IPS-15b (cell line): ENCODE data around the gene TMEM87B.

Source experiments
- H3K27me3 ChIP-seq: one replicate; pipeline ENCODE4 v1.6.1; 2013; ENCODE audit warnings: low read length; ENCODE audit not compliant: control insufficient read depth, insufficient read depth
- H3K36me3 ChIP-seq: one replicate; pipeline ENCODE4 v1.6.1; 2013; ENCODE audit warnings: low read length; ENCODE audit not compliant: control insufficient read depth, insufficient read depth
- H3K4me1 ChIP-seq: one replicate; pipeline ENCODE4 v1.6.1; 2013; ENCODE audit warnings: mild to moderate bottlenecking, low read length; ENCODE audit not compliant: control insufficient read depth, insufficient read depth
- H3K4me3 ChIP-seq: one replicate; pipeline ENCODE4 v1.5.1; 2013; ENCODE audit warnings: low read depth, low read length
- H3K9ac ChIP-seq: one replicate; pipeline ENCODE4 v1.6.1; 2013; ENCODE audit warnings: low read depth, mild to moderate bottlenecking, low read length
- H3K9me3 ChIP-seq: one replicate; pipeline ENCODE4 v1.6.1; 2013; ENCODE audit warnings: mild to moderate bottlenecking, low read length; ENCODE audit not compliant: control insufficient read depth, insufficient read depth

Gene TMEM87B

GRCh38 chr2:112077814-112078213 is 22.7 kb downstream of the TMEM87B start:
- H3K9ac ChIP-seq: no peak overlapping the region
- H3K36me3 ChIP-seq: no peaks in the 10 kb centered on the region

GRCh38 chr2:112081262-112081661 is 26.2 kb downstream of the TMEM87B start:
- no peaks in the 10 kb centered on the region for H3K9me3 ChIP-seq
- no peak overlapping the region for H3K4me3 ChIP-seq
- no peak overlapping the region for H3K9ac ChIP-seq
- no peaks in the 10 kb centered on the region for H3K36me3 ChIP-seq
- H3K4me1 ChIP-seq: no peaks in the 10 kb centered on the region
- no peaks in the 10 kb centered on the region for H3K27me3 ChIP-seq

More at GRCh38 chr2:112077814-112078213, 22.7 kb downstream of the TMEM87B start:
- Histone ChIP-seq H3K4me1 (no peaks in the 10 kb centered on the region), H3K4me3 (no peak overlapping the region), H3K27me3 (no peaks in the 10 kb centered on the region), H3K9me3 (no peaks in the 10 kb centered on the region)

GRCh38 chr2:112084689-112085374 is 29.8 kb downstream of the TMEM87B start:
- Histone ChIP-seq H3K27me3 (no peaks in the 10 kb centered on the region), H3K9ac (no peak overlapping the region), H3K4me3 (no peak overlapping the region), H3K9me3 (no peaks in the 10 kb centered on the region), H3K4me1 (no peaks in the 10 kb centered on the region), H3K36me3 (peaks cover 8% of the 10 kb centered on the region)

DNA sequence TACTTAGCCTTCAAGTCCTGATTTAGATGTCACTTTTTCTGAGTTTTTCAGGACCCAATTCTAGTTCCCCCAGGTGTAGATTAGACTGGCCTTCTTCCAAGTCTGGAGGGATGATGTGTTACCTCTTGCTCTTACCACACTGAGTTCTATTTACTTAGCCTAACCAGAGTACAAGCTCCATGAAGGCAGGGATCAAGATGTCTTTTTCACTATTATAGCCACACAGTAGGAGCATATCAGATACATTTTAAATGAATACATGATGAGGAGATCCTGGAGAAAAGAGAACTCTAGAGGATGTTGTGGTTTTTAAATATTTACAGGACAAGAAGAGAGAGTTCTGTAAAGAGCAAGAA is 30.3 kb downstream of the TMEM87B start:
- Histone ChIP-seq H3K36me3 (peaks cover 8% of the 10 kb centered on the region), H3K9me3 (no peaks in the 10 kb centered on the region), H3K9ac (no peak overlapping the region)

GRCh38 chr2:112085916-112086669 is 31.0 kb downstream of the TMEM87B start:
- H3K4me1 ChIP-seq: no peaks in the 10 kb centered on the region
- H3K9me3 ChIP-seq: no peaks in the 10 kb centered on the region
- no peaks in the 10 kb centered on the region for H3K27me3 ChIP-seq
- peaks cover 8% of the 10 kb centered on the region for H3K36me3 ChIP-seq
- no peak overlapping the region for H3K4me3 ChIP-seq
- H3K9ac ChIP-seq: no peak overlapping the region

More for the DNA sequence above, 30.3 kb downstream of the TMEM87B start:
- Histone ChIP-seq H3K4me1 (no peaks in the 10 kb centered on the region), H3K27me3 (no peaks in the 10 kb centered on the region), H3K4me3 (no peak overlapping the region)

DNA sequence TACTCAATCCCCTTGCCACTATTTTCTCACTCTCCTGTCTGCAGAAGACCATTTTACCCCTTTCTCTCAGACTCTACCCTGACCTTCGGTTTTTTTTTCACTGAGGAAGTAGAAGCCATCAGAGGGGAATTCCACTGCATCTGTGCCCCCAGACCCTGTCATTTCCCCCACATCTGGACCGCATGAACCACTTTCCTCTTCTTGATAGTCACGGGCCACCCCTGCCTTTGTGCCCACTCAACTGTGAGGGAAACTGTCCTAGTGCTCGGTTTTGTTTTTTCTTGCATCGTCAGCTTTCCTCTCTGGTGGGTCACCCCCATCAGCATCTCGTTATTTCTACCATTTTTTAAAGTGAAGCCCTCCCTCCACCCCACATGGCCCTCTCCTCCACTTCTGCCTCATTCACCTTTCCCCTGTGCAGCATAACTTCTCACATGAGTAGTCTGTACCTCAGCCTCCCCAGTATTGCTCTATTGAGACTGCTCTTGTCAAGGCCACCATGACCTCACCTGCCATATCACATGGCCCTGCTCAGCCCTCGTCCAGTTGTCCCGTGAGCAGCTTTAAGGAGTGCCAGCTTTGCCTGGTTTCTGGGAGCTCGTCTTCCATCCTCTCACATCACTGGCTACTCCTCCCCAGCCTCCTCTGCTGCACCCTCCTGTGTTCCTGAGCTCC is 32.4 kb downstream of the TMEM87B start:
- no peak overlapping the region for H3K9ac ChIP-seq

GRCh38 chr2:112089375-112089774 is 34.3 kb downstream of the TMEM87B start:
- Histone ChIP-seq H3K9me3 (no peaks in the 10 kb centered on the region), H3K4me1 (no peaks in the 10 kb centered on the region), H3K36me3 (peaks cover 8% of the 10 kb centered on the region), H3K27me3 (no peaks in the 10 kb centered on the region), H3K9ac (no peak overlapping the region), H3K4me3 (no peak overlapping the region)

More for the DNA sequence above, 32.4 kb downstream of the TMEM87B start:
- Histone ChIP-seq H3K4me1 (no peaks in the 10 kb centered on the region), H3K27me3 (no peaks in the 10 kb centered on the region), H3K9me3 (no peaks in the 10 kb centered on the region), H3K36me3 (peaks cover 8% of the 10 kb centered on the region), H3K4me3 (no peak overlapping the region)

DNA sequence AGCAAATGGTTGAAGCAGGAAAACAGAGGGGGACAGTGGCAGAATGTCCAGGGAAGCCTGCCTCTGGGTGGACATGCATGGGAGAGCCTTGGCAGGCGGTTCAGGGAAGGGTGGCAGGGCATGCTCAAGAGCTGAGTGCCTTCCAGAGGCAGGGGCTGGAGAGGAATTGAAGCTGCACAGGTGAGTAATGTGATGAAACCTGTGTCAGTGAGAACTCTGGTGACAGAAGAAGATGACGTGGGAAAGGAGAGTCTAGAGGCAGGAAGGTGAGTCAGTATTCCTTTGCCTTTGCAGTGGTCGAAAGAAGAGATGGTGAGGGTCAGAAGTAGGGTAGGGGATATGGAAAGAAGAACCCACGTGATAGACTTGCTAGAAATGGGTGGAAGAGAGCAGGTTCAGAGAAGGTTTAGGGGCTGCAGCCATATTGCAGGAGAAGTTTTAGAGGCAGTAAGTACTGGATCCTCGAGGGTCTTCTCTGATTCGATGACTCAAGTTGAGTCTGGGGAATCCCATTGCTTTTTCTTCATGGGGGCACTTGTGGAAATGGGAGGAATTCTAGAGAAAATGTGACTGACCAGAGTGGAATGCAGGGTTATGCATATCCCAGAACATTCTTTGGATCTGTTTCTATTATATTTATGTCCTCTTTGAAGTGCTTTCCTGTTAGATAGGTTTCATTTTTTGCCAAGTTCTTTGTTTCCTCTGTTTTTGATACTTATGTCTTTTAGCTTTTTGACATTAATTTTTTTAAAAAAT is 37.4 kb downstream of the TMEM87B start:
- no peaks in the 10 kb centered on the region for H3K4me1 ChIP-seq
- no peaks in the 10 kb centered on the region for H3K9me3 ChIP-seq
- H3K36me3 ChIP-seq: peaks cover 4% of the 10 kb centered on the region
- no peaks in the 10 kb centered on the region for H3K27me3 ChIP-seq
- no peak overlapping the region for H3K9ac ChIP-seq
- H3K4me3 ChIP-seq: no peak overlapping the region

GRCh38 chr2:112093216-112093615 is 38.1 kb downstream of the TMEM87B start:
- Histone ChIP-seq H3K36me3 (no peaks in the 10 kb centered on the region), H3K4me1 (no peaks in the 10 kb centered on the region), H3K4me3 (no peak overlapping the region), H3K9me3 (no peaks in the 10 kb centered on the region), H3K27me3 (no peaks in the 10 kb centered on the region), H3K9ac (no peak overlapping the region)

- no peaks in the 10 kb centered on the region for H3K9me3 ChIP-seq
- H3K9ac ChIP-seq: no peak overlapping the region
- H3K36me3 ChIP-seq: no peaks in the 10 kb centered on the region
- H3K4me3 ChIP-seq: no peak overlapping the region
- no peaks in the 10 kb centered on the region for H3K4me1 ChIP-seq
- H3K27me3 ChIP-seq: no peaks in the 10 kb centered on the region
Observed at GRCh38 chr2:112095681-112096080, 40.6 kb downstream of the TMEM87B start.

DNA sequence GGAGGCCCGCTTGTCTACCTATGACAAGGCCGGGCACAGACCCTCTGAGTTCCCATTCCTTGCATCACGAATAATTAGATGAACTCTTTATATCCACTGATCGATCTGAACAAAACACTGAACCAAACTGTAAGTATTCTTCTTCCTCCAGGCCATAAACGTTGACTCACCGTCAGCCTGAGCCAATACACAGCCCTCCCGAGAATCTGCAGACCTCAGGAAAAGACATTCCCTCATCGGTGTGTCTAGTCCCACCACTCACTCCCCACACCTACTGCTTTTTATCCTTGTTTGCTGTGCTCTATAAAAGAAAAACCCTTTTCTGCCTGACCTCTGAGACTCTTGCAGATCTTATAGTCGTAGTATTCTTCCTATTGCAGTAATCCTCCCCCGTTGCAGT is 41.0 kb downstream of the TMEM87B start:
- H3K36me3 ChIP-seq: no peaks in the 10 kb centered on the region
- no peak overlapping the region for H3K9ac ChIP-seq
- no peaks in the 10 kb centered on the region for H3K9me3 ChIP-seq
- no peak overlapping the region for H3K4me3 ChIP-seq
- no peaks in the 10 kb centered on the region for H3K4me1 ChIP-seq
- no peaks in the 10 kb centered on the region for H3K27me3 ChIP-seq
